GM21529 (cell line): ENCODE results near the gene MTURN.

Experiments used
- ATAC-seq: cut with Tn5 transposase; IDR thresholded peaks from one replicate; pipeline ENCODE4 v1.9.1; 2021; ENCODE audit not compliant: unreplicated experiment

MTURN gene

GRCh38 chr7:30135301-30136116 is 723 bp downstream of the MTURN start:
- ATAC-seq: peak; percentile 30

GRCh38 chr7:30136117-30136731 is 1.4 kb downstream of the MTURN start:
- no peak for ATAC-seq

GRCh38 chr7:30136743-30137485 is 2.1 kb downstream of the MTURN start:
- no peak for ATAC-seq

- no peak for ATAC-seq
Observed at GRCh38 chr7:30139836-30140384, 5.1 kb downstream of the MTURN start.

- no peak for ATAC-seq
Observed at GRCh38 chr7:30140456-30140855, 5.7 kb downstream of the MTURN start.

GRCh38 chr7:30142710-30143109 is 7.9 kb downstream of the MTURN start:
- ATAC-seq: no peak

- ATAC-seq: no peak
Observed at GRCh38 chr7:30143748-30144251, 9.0 kb downstream of the MTURN start.

GRCh38 chr7:30144657-30145306 is 10.0 kb downstream of the MTURN start:
- no peak for ATAC-seq

- no peak for ATAC-seq
Observed at GRCh38 chr7:30145426-30145970, 10.7 kb downstream of the MTURN start.

- ATAC-seq: no peak
Observed at GRCh38 chr7:30146127-30146612, 11.4 kb downstream of the MTURN start.

- no peak for ATAC-seq
Observed at GRCh38 chr7:30147223-30147622, 12.4 kb downstream of the MTURN start.

- no peak for ATAC-seq
Observed at GRCh38 chr7:30147785-30148184, 13.0 kb downstream of the MTURN start.

- no peak for ATAC-seq
Observed at GRCh38 chr7:30148426-30148825, 13.6 kb downstream of the MTURN start.

- no peak for ATAC-seq
Observed at GRCh38 chr7:30148951-30149459, 14.2 kb downstream of the MTURN start.

GRCh38 chr7:30149640-30150272 is 15.0 kb downstream of the MTURN start:
- ATAC-seq: no peak

- ATAC-seq: no peak
Observed at GRCh38 chr7:30150711-30151110, 15.9 kb downstream of the MTURN start.

GRCh38 chr7:30154111-30154587 is 19.4 kb downstream of the MTURN start:
- ATAC-seq: no peak

- ATAC-seq: no peak
Observed at GRCh38 chr7:30155481-30155880, 20.7 kb downstream of the MTURN start.

- no peak for ATAC-seq
Observed at GRCh38 chr7:30157204-30157603, 22.4 kb downstream of the MTURN start.

GRCh38 chr7:30159163-30159562 is 24.4 kb downstream of the MTURN start:
- no peak for ATAC-seq
